GM19324 (cell line): ENCODE data around the gene ATXN3.
"Not testable (repeated sequence)": the region's sequence is repeated elsewhere in the genome, so short reads cannot be mapped to it uniquely, and the experiment has no call there.

ENCODE experiments used
- ATAC-seq: cut with Tn5 transposase; IDR thresholded peaks from one replicate; pipeline ENCODE4 v1.9.1; 2021; ENCODE audit warnings: mild to moderate bottlenecking, moderate library complexity; ENCODE audit not compliant: unreplicated experiment, low FRiP score

ATXN3 gene

GRCh38 chr14:92088494-92088893, 17.9 kb downstream of the ATXN3 start:
- no peak for ATAC-seq

- no peak for ATAC-seq
Measured at GRCh38 chr14:92074555-92074954, 31.8 kb downstream of the ATXN3 start.

GRCh38 chr14:92058006-92058917, 48.1 kb downstream of the ATXN3 start:
- ATAC-seq: no peak

- ATAC-seq: no peak
Measured at GRCh38 chr14:92049781-92050180, 56.6 kb downstream of the ATXN3 start.

GRCh38 chr14:92049221-92049620, 57.2 kb downstream of the ATXN3 start:
- not testable (repeated sequence) for ATAC-seq

GRCh38 chr14:92045904-92046303, 60.5 kb downstream of the ATXN3 start:
- ATAC-seq: not testable (repeated sequence)

- not testable (repeated sequence) for ATAC-seq
Measured at GRCh38 chr14:92041766-92042165, 64.6 kb downstream of the ATXN3 start.

- ATAC-seq: no peak
Measured at GRCh38 chr14:92041203-92041602, 65.2 kb downstream of the ATXN3 start.

GRCh38 chr14:92040431-92041051, 65.8 kb downstream of the ATXN3 start:
- ATAC-seq: peak; percentile 17

GRCh38 chr14:92039719-92040430, 66.5 kb downstream of the ATXN3 start, which contains the start of gene TRIP11:
Gene TRIP11 (minus strand): TSS chr14:92040059. CDS start chr14:92039685, 374 bp downstream.
- peak; percentile 99 for ATAC-seq

- ATAC-seq: peak; percentile 24
Measured at GRCh38 chr14:92039063-92039718, 67.2 kb downstream of the ATXN3 start.

GRCh38 chr14:92037989-92038388, 68.4 kb downstream of the ATXN3 start:
- ATAC-seq: no peak

GRCh38 chr14:92035890-92036289, 70.5 kb downstream of the ATXN3 start:
- no peak for ATAC-seq

GRCh38 chr14:92033906-92034687, 72.3 kb downstream of the ATXN3 start:
- ATAC-seq: no peak

- ATAC-seq: no peak
Measured at GRCh38 chr14:92033433-92033832, 72.9 kb downstream of the ATXN3 start.

GRCh38 chr14:92026548-92027190, 79.7 kb downstream of the ATXN3 start:
- ATAC-seq: no peak

- no peak for ATAC-seq
Measured at GRCh38 chr14:92022036-92022435, 84.3 kb downstream of the ATXN3 start.

GRCh38 chr14:92021523-92021922, 84.9 kb downstream of the ATXN3 start:
- ATAC-seq: no peak

- no peak for ATAC-seq
Measured at GRCh38 chr14:92014040-92014439, 92.3 kb downstream of the ATXN3 start.
